Neural cell (in vitro differentiated cells): ENCODE data around the gene MDFIC2. TPM values are rescaled to one million over a fixed set of nuclear protein-coding genes. Genes with fewer than 3 reads are reported as not detected.

Experiments used
- H2AFZ ChIP-seq: fragments of 200-600, 300-800 bp; sonication (generic), shearing (Covaris generic); 2 replicates; pipeline ENCODE4 v1.6.0; 2014; ENCODE audit warnings: low read depth, mild to moderate bottlenecking, antibody characterized with exemption, low read length, moderate library complexity
- H3F3A ChIP-seq: fragments of 200-600 bp; shearing (Covaris generic); 2 replicates; pipeline ENCODE4 v1.6.1; 2016; ENCODE audit warnings: mild to moderate bottlenecking, moderate library complexity, mixed read lengths, antibody characterized with exemption, low read length; ENCODE audit not compliant: insufficient read depth, poor library complexity, severe bottlenecking
- H3K27ac ChIP-seq: fragments of 200-600, 300-800 bp; sonication (generic), shearing (Covaris generic); 2 replicates; pipeline ENCODE4 v1.5.1; 2014; ENCODE audit warnings: mild to moderate bottlenecking, low read length, moderate library complexity
- H3K27me3 ChIP-seq: fragments of 300-800, 200-600 bp; sonication (generic), shearing (Covaris generic); 2 replicates; pipeline ENCODE4 v1.6.0; 2014; ENCODE audit warnings: mild to moderate bottlenecking, low read depth, low read length, moderate library complexity; ENCODE audit not compliant: insufficient read depth
- H3K36me3 ChIP-seq: fragments of 300-800, 200-600 bp; sonication (generic), shearing (Covaris generic); 2 replicates; pipeline ENCODE4 v1.5.1; 2014; ENCODE audit warnings: mild to moderate bottlenecking, antibody characterized with exemption, low read length, moderate library complexity; ENCODE audit not compliant: insufficient read depth
- H3K4me2 ChIP-seq: fragments of 300-800, 200-600 bp; sonication (generic), shearing (Covaris generic); 2 replicates; pipeline ENCODE4 v1.6.0; 2014; ENCODE audit warnings: mild to moderate bottlenecking, low read length
- H3K4me3 ChIP-seq: fragments of 300-800, 200-600 bp; sonication (generic), shearing (Covaris generic); 2 replicates; pipeline ENCODE4 v1.5.1; 2014; ENCODE audit warnings: mild to moderate bottlenecking, low read length, moderate library complexity
- H3K79me2 ChIP-seq: fragments of 200-600 bp; shearing (Covaris generic); replicated peaks from 2 replicates; pipeline ENCODE4 v1.6.0; 2014; ENCODE audit warnings: mild to moderate bottlenecking, low read length, moderate library complexity; ENCODE audit not compliant: insufficient read depth
- H3K9ac ChIP-seq: fragments of 300-800, 200-600 bp; sonication (generic), shearing (Covaris generic); 2 replicates; pipeline ENCODE4 v1.6.1; 2016; ENCODE audit warnings: mild to moderate bottlenecking, low read length, mixed read lengths
- H3K9me2 ChIP-seq: fragments of 200-600 bp; shearing (Covaris generic); 2 replicates; pipeline ENCODE4 v1.6.1; 2016; ENCODE audit warnings: mild to moderate bottlenecking, low read length, mixed read lengths; ENCODE audit not compliant: insufficient read depth
- H3K9me3 ChIP-seq: fragments of 200-600, 300-800 bp; sonication (generic), shearing (Covaris generic); 2 replicates; pipeline ENCODE4 v1.6.1; 2016; ENCODE audit warnings: mild to moderate bottlenecking, mixed run types, low read length, moderate library complexity, mixed read lengths
- H4K20me1 ChIP-seq: fragments of 200-600 bp; shearing (Covaris generic); 2 replicates; pipeline ENCODE4 v1.6.1; 2016; ENCODE audit warnings: mild to moderate bottlenecking, mixed run types; ENCODE audit not compliant: insufficient read depth
- EP300 ChIP-seq: fragments of 450-650 bp; conservative IDR thresholded peaks from 2 replicates; pipeline ENCODE4 v1.6.1; 2014; ENCODE audit warnings: antibody characterized with exemption, mild to moderate bottlenecking, moderate library complexity; ENCODE audit not compliant: poor library complexity, severe bottlenecking
- EZH2 ChIP-seq: fragments of 200-600, 300-800 bp; shearing (Covaris generic), sonication (generic); IDR thresholded peaks from 2 replicates; pipeline ENCODE4 v1.6.1; 2014; ENCODE audit warnings: antibody characterized with exemption, low read length, borderline replicate concordance, mild to moderate bottlenecking; ENCODE audit not compliant: insufficient read depth, poor library complexity, severe bottlenecking
- MXI1 ChIP-seq: fragments of 450-650 bp; conservative IDR thresholded peaks from 2 replicates; pipeline ENCODE4 v1.6.1; 2014; ENCODE audit warnings: antibody characterized with exemption, mild to moderate bottlenecking; ENCODE audit not compliant: poor library complexity, severe bottlenecking
- POLR2AphosphoS5 ChIP-seq: IDR thresholded peaks from 2 replicates; pipeline ENCODE4 v1.6.1; 2012
- RAD21 ChIP-seq: fragments of 450-650 bp; conservative IDR thresholded peaks from 2 replicates; pipeline ENCODE4 v1.6.1; 2014; ENCODE audit warnings: antibody characterized with exemption, mild to moderate bottlenecking, moderate library complexity
- SMC3 ChIP-seq: fragments of 450-650 bp; conservative IDR thresholded peaks from 2 replicates; pipeline ENCODE4 v1.6.1; 2014; ENCODE audit warnings: antibody characterized with exemption, mild to moderate bottlenecking, moderate library complexity; ENCODE audit not compliant: poor library complexity
- TAF1 ChIP-seq: IDR thresholded peaks from 2 replicates; pipeline ENCODE4 v1.6.1; 2012; ENCODE audit warnings: low read depth
- polyA plus RNA-seq: library from polyadenylated mRNA; depleted of rRNA; stranded (reverse); fragments of >200 nt; gene quantifications from 2 replicates; pipeline ENCODE4 v1.2.3, GENCODE V29; 2014
- TF ChIP-seq, protein P1 (sequence below): IDR thresholded peaks from 2 replicates; pipeline ENCODE4 v1.6.1; 2012; ENCODE audit warnings: borderline replicate concordance
- TF ChIP-seq, protein P2 (sequence below): fragments of 450-650 bp; IDR thresholded peaks from 2 replicates; pipeline ENCODE4 v1.5.1; 2014; ENCODE audit warnings: antibody characterized with exemption, mild to moderate bottlenecking, moderate library complexity; ENCODE audit not compliant: poor library complexity, severe bottlenecking

The MDFIC2 gene
- polyA plus RNA-seq, 1 donor from 2014 or later = not detected

DNA sequence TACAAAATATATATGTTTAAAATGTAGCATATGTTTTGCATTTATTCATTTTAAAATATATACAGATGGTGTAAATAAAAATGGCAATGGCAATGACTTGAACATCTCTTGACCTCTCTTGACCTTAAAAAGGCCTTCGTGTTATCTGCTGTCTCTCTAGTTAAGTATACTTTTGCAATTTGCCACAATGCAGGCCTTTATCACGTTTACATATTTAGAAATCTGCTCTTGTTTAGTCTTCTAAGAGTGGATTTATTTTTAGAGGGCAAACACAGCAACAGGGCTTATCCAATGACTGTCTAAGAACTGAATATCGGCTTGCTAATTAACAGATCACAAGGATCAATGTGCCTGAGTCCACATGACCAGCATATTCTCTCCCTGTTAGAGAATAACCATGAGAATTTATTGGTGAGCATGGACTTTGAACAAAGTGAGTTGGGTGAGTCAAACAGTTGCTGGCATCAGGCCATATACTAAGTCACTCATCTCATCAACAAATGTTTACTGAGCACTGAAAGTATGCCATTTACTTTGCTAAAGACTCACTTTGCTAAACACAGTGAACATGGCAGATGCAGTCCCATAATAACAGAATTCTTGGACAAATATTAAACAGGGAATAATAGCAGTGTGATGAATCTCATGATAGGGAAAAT, 48.2 kb downstream of the MDFIC2 start:
- TF ChIP-seq EP300 (no peak), EZH2 (no peak), TAF1 (no peak), POLR2AphosphoS5 (no peak), SMC3 (no peak), RAD21 (no peak), MXI1 (no peak)
- TF ChIP-seq, protein P1, sequence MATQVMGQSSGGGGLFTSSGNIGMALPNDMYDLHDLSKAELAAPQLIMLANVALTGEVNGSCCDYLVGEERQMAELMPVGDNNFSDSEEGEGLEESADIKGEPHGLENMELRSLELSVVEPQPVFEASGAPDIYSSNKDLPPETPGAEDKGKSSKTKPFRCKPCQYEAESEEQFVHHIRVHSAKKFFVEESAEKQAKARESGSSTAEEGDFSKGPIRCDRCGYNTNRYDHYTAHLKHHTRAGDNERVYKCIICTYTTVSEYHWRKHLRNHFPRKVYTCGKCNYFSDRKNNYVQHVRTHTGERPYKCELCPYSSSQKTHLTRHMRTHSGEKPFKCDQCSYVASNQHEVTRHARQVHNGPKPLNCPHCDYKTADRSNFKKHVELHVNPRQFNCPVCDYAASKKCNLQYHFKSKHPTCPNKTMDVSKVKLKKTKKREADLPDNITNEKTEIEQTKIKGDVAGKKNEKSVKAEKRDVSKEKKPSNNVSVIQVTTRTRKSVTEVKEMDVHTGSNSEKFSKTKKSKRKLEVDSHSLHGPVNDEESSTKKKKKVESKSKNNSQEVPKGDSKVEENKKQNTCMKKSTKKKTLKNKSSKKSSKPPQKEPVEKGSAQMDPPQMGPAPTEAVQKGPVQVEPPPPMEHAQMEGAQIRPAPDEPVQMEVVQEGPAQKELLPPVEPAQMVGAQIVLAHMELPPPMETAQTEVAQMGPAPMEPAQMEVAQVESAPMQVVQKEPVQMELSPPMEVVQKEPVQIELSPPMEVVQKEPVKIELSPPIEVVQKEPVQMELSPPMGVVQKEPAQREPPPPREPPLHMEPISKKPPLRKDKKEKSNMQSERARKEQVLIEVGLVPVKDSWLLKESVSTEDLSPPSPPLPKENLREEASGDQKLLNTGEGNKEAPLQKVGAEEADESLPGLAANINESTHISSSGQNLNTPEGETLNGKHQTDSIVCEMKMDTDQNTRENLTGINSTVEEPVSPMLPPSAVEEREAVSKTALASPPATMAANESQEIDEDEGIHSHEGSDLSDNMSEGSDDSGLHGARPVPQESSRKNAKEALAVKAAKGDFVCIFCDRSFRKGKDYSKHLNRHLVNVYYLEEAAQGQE = no peak
- TF ChIP-seq, protein P2, sequence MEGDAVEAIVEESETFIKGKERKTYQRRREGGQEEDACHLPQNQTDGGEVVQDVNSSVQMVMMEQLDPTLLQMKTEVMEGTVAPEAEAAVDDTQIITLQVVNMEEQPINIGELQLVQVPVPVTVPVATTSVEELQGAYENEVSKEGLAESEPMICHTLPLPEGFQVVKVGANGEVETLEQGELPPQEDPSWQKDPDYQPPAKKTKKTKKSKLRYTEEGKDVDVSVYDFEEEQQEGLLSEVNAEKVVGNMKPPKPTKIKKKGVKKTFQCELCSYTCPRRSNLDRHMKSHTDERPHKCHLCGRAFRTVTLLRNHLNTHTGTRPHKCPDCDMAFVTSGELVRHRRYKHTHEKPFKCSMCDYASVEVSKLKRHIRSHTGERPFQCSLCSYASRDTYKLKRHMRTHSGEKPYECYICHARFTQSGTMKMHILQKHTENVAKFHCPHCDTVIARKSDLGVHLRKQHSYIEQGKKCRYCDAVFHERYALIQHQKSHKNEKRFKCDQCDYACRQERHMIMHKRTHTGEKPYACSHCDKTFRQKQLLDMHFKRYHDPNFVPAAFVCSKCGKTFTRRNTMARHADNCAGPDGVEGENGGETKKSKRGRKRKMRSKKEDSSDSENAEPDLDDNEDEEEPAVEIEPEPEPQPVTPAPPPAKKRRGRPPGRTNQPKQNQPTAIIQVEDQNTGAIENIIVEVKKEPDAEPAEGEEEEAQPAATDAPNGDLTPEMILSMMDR = no peak
- H3K4me2 ChIP-seq = no peak overlapping the region
- H3K79me2 ChIP-seq = no peaks in the 10 kb centered on the region
- no peak overlapping the region for H3K4me3 ChIP-seq
- no peak overlapping the region for H2AFZ ChIP-seq
- H3K9ac ChIP-seq = no peak overlapping the region
- H3K9me3 ChIP-seq = no peaks in the 10 kb centered on the region
- H4K20me1 ChIP-seq = no peaks in the 10 kb centered on the region
- no peak overlapping the region for H3K27ac ChIP-seq
- no peaks in the 10 kb centered on the region for H3K36me3 ChIP-seq
- no peaks in the 10 kb centered on the region for H3F3A ChIP-seq
- no peaks in the 10 kb centered on the region for H3K9me2 ChIP-seq
- no peaks in the 10 kb centered on the region for H3K27me3 ChIP-seq

DNA sequence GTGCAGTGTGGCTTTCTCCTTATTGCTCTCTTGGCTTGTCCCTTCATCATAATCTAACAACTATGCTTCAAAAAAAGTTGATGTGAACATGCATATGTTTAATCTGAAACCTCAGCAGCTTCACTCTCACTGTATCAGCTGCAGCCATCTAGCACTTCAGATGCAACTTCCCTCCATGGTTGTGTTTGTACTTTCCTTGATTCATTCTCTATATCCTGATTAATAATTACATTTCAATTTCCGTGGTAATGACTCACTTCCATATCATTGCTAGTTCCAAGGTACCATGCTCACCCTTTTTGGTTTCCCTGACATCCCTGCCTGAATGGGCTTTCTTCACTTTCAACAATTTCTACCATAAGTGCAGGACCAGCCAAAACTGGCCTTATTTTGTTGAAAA, 51.2 kb downstream of the MDFIC2 start:
- Histone ChIP-seq H3K9ac (no peak overlapping the region), H3K79me2 (no peaks in the 10 kb centered on the region), H3K4me2 (no peak overlapping the region), H3K4me3 (no peak overlapping the region), H3K36me3 (no peaks in the 10 kb centered on the region), H3K27ac (no peak overlapping the region), H3K9me2 (no peaks in the 10 kb centered on the region), H3K9me3 (no peaks in the 10 kb centered on the region), H3F3A (no peaks in the 10 kb centered on the region), H4K20me1 (no peaks in the 10 kb centered on the region), H3K27me3 (no peaks in the 10 kb centered on the region), H2AFZ (no peak overlapping the region)
- TF ChIP-seq, protein P1 = no peak
- TF ChIP-seq MXI1 (no peak), EP300 (no peak), TAF1 (no peak), SMC3 (no peak), POLR2AphosphoS5 (no peak), RAD21 (no peak), EZH2 (no peak)
- TF ChIP-seq, protein P2 = no peak
